BJ (cell line): ENCODE results near the gene CNOT6. TPM values are rescaled to one million over a fixed set of nuclear protein-coding genes. Genes with fewer than 3 reads are reported as not detected.

Experiments used
- CTCF ChIA-PET: fragments of 350-600 bp; formaldehyde crosslinking; extraction: SDS; loops from one replicate; lab custom pipeline; 2021; ENCODE audit warnings: antibody characterized with exemption, inconsistent platforms; lab: Yijun Ruan, JAX
- POLR2A ChIA-PET: fragments of 300-600 bp; sonication (Branson Sonifier 250); formaldehyde crosslinking; extraction: SDS; loops from one replicate; lab custom pipeline; 2021; ENCODE audit warnings: antibody characterized with exemption; lab: Charles Lee
- DNase-seq: peaks from one replicate; pipeline ENCODE4 v3.0.0-alpha.2; 2011; ENCODE audit warnings: low read depth
- H3K27me3 ChIP-seq: 2 replicates; pipeline ENCODE4 v1.6.0; 2011; ENCODE audit warnings: low read length; ENCODE audit not compliant: control insufficient read depth, insufficient read depth
- H3K36me3 ChIP-seq: 2 replicates; pipeline ENCODE4 v1.5.1; 2011; ENCODE audit warnings: low read length; ENCODE audit not compliant: control insufficient read depth, insufficient read depth
- H3K4me3 ChIP-seq: 2 replicates; pipeline ENCODE4 v1.5.1; 2011; ENCODE audit warnings: low read depth, mild to moderate bottlenecking, control low read depth, low read length
- CTCF ChIP-seq: IDR thresholded peaks from 2 replicates; pipeline ENCODE4 v1.5.1; 2011; ENCODE audit warnings: low read depth, mild to moderate bottlenecking, control low read depth, inconsistent platforms, low read length, moderate library complexity; ENCODE audit not compliant: insufficient read depth
- polyA plus RNA-seq: library from polyadenylated mRNA; depleted of rRNA; stranded (reverse); fragments of >200 nt; gene quantifications from 2 replicates; pipeline ENCODE4 v1.2.3, GENCODE V29; 2011

Gene CNOT6
- polyA plus RNA-seq, 1 experiment = 3.9 TPM

- Histone ChIP-seq H3K36me3 (peaks cover 3% of the 10 kb centered on the region; the same call in 1 of the 2 replicates), H3K4me3 (no peak overlapping the region), H3K27me3 (no peaks in the 10 kb centered on the region)
- CTCF ChIA-PET = interaction anchor here (0.9 kb wide), 1 partner anchor 18 kb away, joined by 3 read pairs; no protein-coding TSS in a partner anchor
- no peak for TF ChIP-seq CTCF
- DNase-seq = peak; percentile 9
- POLR2A ChIA-PET = no interaction called here
These were observed 61.2 kb downstream of the CNOT6 start for GRCh38 chr5:180555168-180555921.

- Histone ChIP-seq H3K27me3 (no peaks in the 10 kb centered on the region), H3K4me3 (no peak overlapping the region), H3K36me3 (peaks cover 3% of the 10 kb centered on the region)
- no peak for TF ChIP-seq CTCF
- POLR2A ChIA-PET = no interaction called here
- CTCF ChIA-PET = interaction anchor here (1.1 kb wide), 1 partner anchor 16 kb away, joined by 4 read pairs; no protein-coding TSS in a partner anchor
- DNase-seq = peak; percentile 6
These were observed 63.1 kb downstream of the CNOT6 start for GRCh38 chr5:180557217-180557809.

- ChIA-PET POLR2A (no interaction called here), CTCF (interaction anchor here (0.6 to 1.1 kb wide), 2 partner anchors 15 to 48 kb away, joined by 3 to 4 read pairs; no protein-coding TSS in a partner anchor)
- Histone ChIP-seq H3K36me3 (peaks cover 3% of the 10 kb centered on the region), H3K27me3 (no peaks in the 10 kb centered on the region), H3K4me3 (no peak overlapping the region)
- no peak for TF ChIP-seq CTCF
- DNase-seq = no peak
These were observed 64.1 kb downstream of the CNOT6 start for GRCh38 chr5:180558232-180558631.

DNA sequence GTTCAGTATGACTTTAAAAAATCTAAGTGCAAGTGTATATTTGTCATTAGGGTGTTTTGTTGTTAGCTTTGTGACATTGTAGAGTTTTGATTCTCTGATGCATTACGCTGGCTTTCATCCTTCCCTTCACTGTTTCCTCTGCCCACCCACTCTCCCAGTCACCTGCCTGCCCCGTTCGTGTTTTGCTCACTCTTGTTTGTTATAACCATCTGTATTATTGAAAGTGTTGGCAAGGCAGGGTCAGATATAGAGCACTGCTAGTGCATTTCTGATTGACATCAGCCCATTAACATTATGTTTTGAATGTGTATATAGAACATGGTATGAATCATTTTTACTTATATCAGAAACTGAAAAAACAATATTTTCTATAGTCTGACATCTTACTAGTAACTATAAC, 69.8 kb downstream of the CNOT6 start:
- ChIA-PET CTCF (no interaction called here), POLR2A (no interaction called here)
- no peak for DNase-seq
- no peak for TF ChIP-seq CTCF
- Histone ChIP-seq H3K27me3 (no peaks in the 10 kb centered on the region), H3K4me3 (no peak overlapping the region), H3K36me3 (peaks cover 7% of the 10 kb centered on the region)

GRCh38 chr5:180568914-180569313, 74.7 kb downstream of the CNOT6 start:
- Histone ChIP-seq H3K4me3 (no peak overlapping the region), H3K36me3 (peaks cover 7% of the 10 kb centered on the region), H3K27me3 (no peaks in the 10 kb centered on the region)
- TF ChIP-seq CTCF = no peak
- ChIA-PET POLR2A (no interaction called here), CTCF (no interaction called here)
- no peak for DNase-seq
